BE2C (cell line): Measurements from ENCODE around the gene HLCS.

Experiments
- DNase-seq: peaks from one replicate; pipeline ENCODE4 v3.0.0-alpha.2; 2020
- H3K27me3 ChIP-seq: fragments of 250-450 bp; sonication (Bioruptor Pico); 2 replicates; pipeline ENCODE4 v1.5.1; 2020; ENCODE audit warnings: mild to moderate bottlenecking
- H3K36me3 ChIP-seq: fragments of 250-450 bp; sonication (Bioruptor Pico); 2 replicates; pipeline ENCODE4 v1.5.1; 2020; ENCODE audit warnings: mild to moderate bottlenecking
- H3K4me1 ChIP-seq: fragments of 250-450 bp; sonication (Bioruptor Pico); 2 replicates; pipeline ENCODE4 v1.5.1; 2020
- H3K4me3 ChIP-seq: 2 replicates; pipeline ENCODE4 v1.5.1; 2011; ENCODE audit warnings: low read depth, low read length
- H3K9me3 ChIP-seq: fragments of 250-450 bp; sonication (Bioruptor Pico); 2 replicates; pipeline ENCODE4 v1.5.1; 2020
- CTCF ChIP-seq: IDR thresholded peaks from 2 replicates; pipeline ENCODE4 v1.5.1; 2012; ENCODE audit warnings: mild to moderate bottlenecking, low read depth, low read length

Gene HLCS

GRCh38 chr21:36851121-36851520, 115.3 kb downstream of the HLCS start:
- H3K4me1 ChIP-seq = no peaks in the 10 kb centered on the region
- H3K9me3 ChIP-seq = no peaks in the 10 kb centered on the region
- no peaks in the 10 kb centered on the region for H3K36me3 ChIP-seq
- H3K27me3 ChIP-seq = no peaks in the 10 kb centered on the region
- no peak overlapping the region for H3K4me3 ChIP-seq
- TF ChIP-seq CTCF = no peak
- DNase-seq = no peak

- H3K4me3 ChIP-seq = no peak overlapping the region
- H3K9me3 ChIP-seq = no peaks in the 10 kb centered on the region
- H3K4me1 ChIP-seq = no peaks in the 10 kb centered on the region
- no peaks in the 10 kb centered on the region for H3K27me3 ChIP-seq
- no peaks in the 10 kb centered on the region for H3K36me3 ChIP-seq
- no peak for DNase-seq
- TF ChIP-seq CTCF = no peak
Measured at GRCh38 chr21:36850372-36850771, 116.1 kb downstream of the HLCS start.

- H3K4me1 ChIP-seq = no peaks in the 10 kb centered on the region
- no peak for TF ChIP-seq CTCF
- no peak overlapping the region for H3K4me3 ChIP-seq
- H3K27me3 ChIP-seq = no peaks in the 10 kb centered on the region
- H3K9me3 ChIP-seq = no peaks in the 10 kb centered on the region
- H3K36me3 ChIP-seq = no peaks in the 10 kb centered on the region
- no peak for DNase-seq
Measured at GRCh38 chr21:36849461-36850105, 116.9 kb downstream of the HLCS start.

- H3K36me3 ChIP-seq = no peaks in the 10 kb centered on the region
- H3K27me3 ChIP-seq = no peaks in the 10 kb centered on the region
- H3K9me3 ChIP-seq = no peaks in the 10 kb centered on the region
- no peaks in the 10 kb centered on the region for H3K4me1 ChIP-seq
- no peak for TF ChIP-seq CTCF
- DNase-seq = no peak
- H3K4me3 ChIP-seq = no peak overlapping the region
Measured at GRCh38 chr21:36848730-36849274, 117.7 kb downstream of the HLCS start.

- TF ChIP-seq CTCF = no peak
- no peaks in the 10 kb centered on the region for H3K36me3 ChIP-seq
- H3K9me3 ChIP-seq = no peaks in the 10 kb centered on the region
- H3K4me3 ChIP-seq = no peak overlapping the region
- H3K27me3 ChIP-seq = no peaks in the 10 kb centered on the region
- no peaks in the 10 kb centered on the region for H3K4me1 ChIP-seq
- DNase-seq = no peak
Measured at GRCh38 chr21:36847189-36847588, 119.3 kb downstream of the HLCS start.

- H3K4me3 ChIP-seq = no peak overlapping the region
- H3K36me3 ChIP-seq = no peaks in the 10 kb centered on the region
- no peak for DNase-seq
- H3K9me3 ChIP-seq = no peaks in the 10 kb centered on the region
- no peaks in the 10 kb centered on the region for H3K4me1 ChIP-seq
- TF ChIP-seq CTCF = no peak
- no peaks in the 10 kb centered on the region for H3K27me3 ChIP-seq
Measured at GRCh38 chr21:36846631-36847030, 119.8 kb downstream of the HLCS start.
